Ishikawa (cell line): ENCODE measurements around the gene MMP17.

ENCODE experiments used
- CEBPB ChIP-seq: IDR thresholded peaks from 2 replicates; pipeline ENCODE4 v1.6.1; 2012
- CREB1 ChIP-seq: IDR thresholded peaks from 2 replicates; pipeline ENCODE4 v1.6.1; 2012; ENCODE audit warnings: low read depth
- EP300 ChIP-seq: IDR thresholded peaks from 2 replicates; pipeline ENCODE4 v1.6.1; 2012; ENCODE audit warnings: borderline replicate concordance
- FOXM1 ChIP-seq: IDR thresholded peaks from 2 replicates; pipeline ENCODE4 v1.6.1; 2012; ENCODE audit warnings: low read depth, borderline replicate concordance
- NFIC ChIP-seq: IDR thresholded peaks from 2 replicates; pipeline ENCODE4 v1.6.1; 2012
- RAD21 ChIP-seq: IDR thresholded peaks from 2 replicates; pipeline ENCODE4 v1.6.1; 2012; ENCODE audit warnings: low read depth
- REST ChIP-seq: IDR thresholded peaks from 2 replicates; pipeline ENCODE4 v1.6.1; 2012; ENCODE audit warnings: low read depth, mild to moderate bottlenecking
- TAF1 ChIP-seq: IDR thresholded peaks from 2 replicates; pipeline ENCODE4 v1.6.1; 2012; ENCODE audit warnings: low read depth, mild to moderate bottlenecking
- TCF12 ChIP-seq: IDR thresholded peaks from 2 replicates; pipeline ENCODE4 v1.6.1; 2012; ENCODE audit warnings: low read depth
- TEAD4 ChIP-seq: IDR thresholded peaks from 2 replicates; pipeline ENCODE4 v1.6.1; 2012
- USF1 ChIP-seq: IDR thresholded peaks from 2 replicates; pipeline ENCODE4 v1.6.1; 2012
- YY1 ChIP-seq: IDR thresholded peaks from 2 replicates; pipeline ENCODE4 v1.6.1; 2012; ENCODE audit warnings: low read depth
- ZBTB7A ChIP-seq: IDR thresholded peaks from 2 replicates; pipeline ENCODE4 v1.6.1; 2012; ENCODE audit warnings: low read depth
- TF ChIP-seq, protein P1 (sequence below): IDR thresholded peaks from 2 replicates; pipeline ENCODE4 v1.6.1; 2012

DNA sequence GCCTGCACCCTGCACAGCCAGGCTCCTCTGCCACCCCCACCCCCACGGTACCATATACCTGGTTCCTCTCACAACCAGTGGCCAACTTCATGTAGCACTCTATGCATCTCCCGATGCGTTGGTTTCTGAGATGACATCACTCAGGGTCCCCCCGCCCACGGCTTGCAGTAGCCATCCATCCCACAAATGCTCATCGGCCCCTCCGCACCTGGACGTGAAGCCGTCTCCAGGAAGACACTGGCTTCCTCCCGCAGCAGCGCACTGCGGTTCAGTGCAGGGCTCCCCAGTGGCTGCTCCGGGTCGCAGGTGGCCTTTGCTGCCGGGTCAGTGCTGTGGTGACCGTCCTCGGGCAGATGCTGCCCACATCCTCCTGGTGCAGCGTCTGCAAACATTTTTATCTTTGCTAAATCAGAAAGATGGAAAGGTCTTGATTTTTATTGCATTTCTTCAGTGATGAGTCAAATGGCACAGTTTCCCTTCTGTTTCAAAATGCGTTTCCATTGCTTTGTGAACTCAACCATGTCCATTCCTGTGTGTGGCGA, 27.5 kb upstream of the MMP17 start:
- TF ChIP-seq NFIC, result no peak
- no peak for TF ChIP-seq EP300
- no peak for TF ChIP-seq TEAD4
- TF ChIP-seq, protein P1, sequence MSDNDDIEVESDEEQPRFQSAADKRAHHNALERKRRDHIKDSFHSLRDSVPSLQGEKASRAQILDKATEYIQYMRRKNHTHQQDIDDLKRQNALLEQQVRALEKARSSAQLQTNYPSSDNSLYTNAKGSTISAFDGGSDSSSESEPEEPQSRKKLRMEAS, result no peak
- no peak for TF ChIP-seq REST
- no peak for TF ChIP-seq RAD21
- no peak for TF ChIP-seq YY1
- TF ChIP-seq CEBPB, result no peak
- no peak for TF ChIP-seq USF1
- no peak for TF ChIP-seq ZBTB7A
- TF ChIP-seq TCF12, result no peak
- TF ChIP-seq TAF1, result no peak
- TF ChIP-seq CREB1, result no peak
- no peak for TF ChIP-seq FOXM1
